Measurements from ENCODE around the gene OR10H2.
"Not testable (repeated sequence)": the region's sequence is repeated elsewhere in the genome, so short reads cannot be mapped to it uniquely, and the experiment has no call there.

OR10H2 gene

DNA sequence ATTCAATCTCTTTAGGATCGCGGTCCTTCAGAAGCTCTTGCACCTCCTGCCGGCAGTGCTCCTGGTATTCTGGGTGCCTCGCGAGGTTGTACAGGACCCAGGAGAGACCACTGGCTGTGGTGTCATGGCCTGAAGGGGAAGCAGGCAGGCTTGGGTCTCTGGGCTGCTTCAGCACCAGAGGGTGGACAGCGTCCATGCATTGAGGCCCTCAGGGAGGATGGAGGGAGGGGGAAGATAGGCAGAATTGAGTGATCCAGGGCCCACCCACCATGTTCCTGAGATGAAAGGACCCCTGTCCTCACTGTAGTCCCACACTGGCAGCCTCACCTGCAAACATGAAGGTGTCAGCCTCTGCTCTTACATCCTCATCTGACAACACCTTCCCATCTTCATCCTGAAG is 41.8 kb downstream of the OR10H2 start:
- DNase-seq, result no peak

DNA sequence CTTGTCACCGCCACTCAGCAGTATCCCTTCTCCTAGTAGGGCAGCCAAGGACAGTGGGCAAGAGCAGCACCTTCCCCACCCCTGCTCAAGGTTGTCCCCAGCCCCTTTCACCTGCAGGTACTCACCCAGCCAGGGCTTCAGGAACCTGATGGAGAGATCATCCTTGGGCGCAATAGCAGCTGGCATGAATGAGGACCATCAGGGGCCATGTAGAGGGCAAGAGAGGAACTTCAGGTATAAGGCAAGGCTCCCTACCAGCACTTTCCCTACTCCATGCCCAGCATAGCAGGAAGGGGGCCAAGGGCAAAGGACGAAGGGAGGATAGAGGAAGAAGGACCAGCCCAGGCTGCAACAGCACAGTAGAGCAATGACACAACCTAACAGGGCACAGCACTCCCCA is 46.3 kb downstream of the OR10H2 start:
- not testable (repeated sequence) for DNase-seq

- no peak for DNase-seq
These were observed 47.4 kb downstream of the OR10H2 start for GRCh38 chr19:15775249-15775648.

DNA sequence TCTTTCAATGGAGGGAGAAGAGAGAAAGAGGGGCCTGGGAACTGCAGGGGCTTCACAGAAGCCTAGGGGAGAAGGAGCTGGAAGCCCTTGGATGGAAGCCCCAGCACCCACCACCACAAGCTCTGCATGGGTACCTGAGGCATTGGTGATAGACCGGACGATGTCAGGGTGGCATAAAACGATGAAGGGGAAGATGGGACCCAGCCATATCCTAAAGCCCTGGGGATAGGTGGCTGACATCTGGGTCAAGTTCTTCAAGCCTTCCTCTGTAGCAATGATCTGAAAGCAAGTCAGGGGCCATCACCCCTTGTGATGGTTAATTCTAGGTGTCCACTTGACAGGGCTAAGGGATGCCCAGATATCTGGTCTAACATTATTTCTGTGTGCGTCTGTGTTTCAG is 48.4 kb downstream of the OR10H2 start:
- no peak for DNase-seq

GRCh38 chr19:15776991-15777970 is 49.5 kb downstream of the OR10H2 start:
- no peak for DNase-seq
